ELF-1 (cell line): ENCODE data around the gene HIVEP2.
A peak's percentile ranks its signal among the peaks of the same experiment; 100 is the strongest.

Source experiments
- DNase-seq: peaks from one replicate; pipeline ENCODE4 v3.0.0-alpha.2; 2016; ENCODE audit warnings: low read depth, low spot score

The HIVEP2 gene

GRCh38 chr6:142945446-142946180 lies 637 bp upstream of the HIVEP2 start:
- DNase-seq, result peak; percentile 84

GRCh38 chr6:142944124-142945048 lies 590 bp downstream of the HIVEP2 start:
- DNase-seq, result peak; percentile 80

GRCh38 chr6:142943711-142944123 lies 1.3 kb downstream of the HIVEP2 start:
- DNase-seq, result peak; percentile 42

GRCh38 chr6:142942805-142943227 lies 2.2 kb downstream of the HIVEP2 start:
- DNase-seq, result no peak

- DNase-seq, result no peak
Observed at GRCh38 chr6:142942238-142942637, 2.7 kb downstream of the HIVEP2 start.

GRCh38 chr6:142941018-142941417 lies 4.0 kb downstream of the HIVEP2 start:
- no peak for DNase-seq

GRCh38 chr6:142940487-142940886 lies 4.5 kb downstream of the HIVEP2 start:
- DNase-seq, result peak; percentile 12

GRCh38 chr6:142938510-142938909 lies 6.5 kb downstream of the HIVEP2 start:
- DNase-seq, result no peak

- no peak for DNase-seq
Observed at GRCh38 chr6:142937986-142938385, 7.0 kb downstream of the HIVEP2 start.

GRCh38 chr6:142935553-142936517 lies 9.1 kb downstream of the HIVEP2 start:
- no peak for DNase-seq

- DNase-seq, result no peak
Observed at GRCh38 chr6:142934599-142934998, 10.4 kb downstream of the HIVEP2 start.

- DNase-seq, result no peak
Observed at GRCh38 chr6:142934106-142934505, 10.9 kb downstream of the HIVEP2 start.

GRCh38 chr6:142933701-142934100 lies 11.3 kb downstream of the HIVEP2 start:
- no peak for DNase-seq

- no peak for DNase-seq
Observed at GRCh38 chr6:142932889-142933288, 12.1 kb downstream of the HIVEP2 start.

- DNase-seq, result no peak
Observed at GRCh38 chr6:142929751-142930358, 15.1 kb downstream of the HIVEP2 start.

GRCh38 chr6:142927904-142928303 lies 17.1 kb downstream of the HIVEP2 start:
- no peak for DNase-seq

GRCh38 chr6:142927271-142927580 lies 17.8 kb downstream of the HIVEP2 start:
- DNase-seq, result no peak

- DNase-seq, result peak; percentile 60
Observed at GRCh38 chr6:142926494-142927270, 18.3 kb downstream of the HIVEP2 start.

- no peak for DNase-seq
Observed at GRCh38 chr6:142926177-142926493, 18.8 kb downstream of the HIVEP2 start.

GRCh38 chr6:142925575-142926110 lies 19.3 kb downstream of the HIVEP2 start:
- DNase-seq, result no peak
